Caco-2 (cell line): Measurements from ENCODE around the gene TPSG1. TPM values are rescaled to one million over a fixed set of nuclear protein-coding genes. Genes with fewer than 3 reads are reported as not detected.

Experiments used
- BruUV-seq: library from RNA; stranded (reverse); fragments of 400-500 nt; replicated peaks from 2 replicates; lab custom pipeline; 2021; lab: Mats Ljungman, UMichigan
- CTCF ChIA-PET: fragments of 300-600 bp; sonication (Branson Sonifier 250); formaldehyde crosslinking; loops from one replicate; lab custom pipeline; 2022; ENCODE audit warnings: antibody characterized with exemption; lab: Charles Lee
- POLR2A ChIA-PET: fragments of 300-600 bp; sonication (Branson Sonifier 250); formaldehyde crosslinking; loops from one replicate; lab custom pipeline; 2022; ENCODE audit warnings: antibody characterized with exemption; lab: Charles Lee
- DNase-seq, 2 experiments: peaks; one replicate each; pipeline versions ENCODE4 v3.0.0 to v3.0.0-alpha.2; 2020 to 2022
- H3K27me3 ChIP-seq: replicated peaks from 2 replicates; pipeline ENCODE4 v1.6.0; 2011; ENCODE audit warnings: low read length; ENCODE audit not compliant: control insufficient read depth, insufficient read depth
- H3K36me3 ChIP-seq: 2 replicates; pipeline ENCODE4 v1.5.1; 2011; ENCODE audit warnings: low read length; ENCODE audit not compliant: control insufficient read depth, insufficient read depth
- H3K4me1 ChIP-seq: fragments of 250-450 bp; sonication (Bioruptor Pico); 2 replicates; pipeline ENCODE4 v1.5.1; 2020; ENCODE audit warnings: mild to moderate bottlenecking
- H3K4me3 ChIP-seq: 2 replicates; pipeline ENCODE4 v1.5.1; 2011; ENCODE audit warnings: low read depth, mild to moderate bottlenecking, control low read depth, low read length
- H3K9me3 ChIP-seq: fragments of 250-450 bp; sonication (Bioruptor Pico); 2 replicates; pipeline ENCODE4 v1.5.1; 2020; ENCODE audit warnings: mild to moderate bottlenecking, moderate library complexity
- H3K27ac Mint-ChIP-seq: one replicate; pipeline ENCODE4 v1.8.0; 2022; ENCODE audit warnings: mixed read lengths; ENCODE audit not compliant: unreplicated experiment
- H3K27me3 Mint-ChIP-seq: one replicate; pipeline ENCODE4 v1.8.0; 2022; ENCODE audit warnings: mixed read lengths; ENCODE audit not compliant: insufficient read depth, unreplicated experiment
- H3K36me3 Mint-ChIP-seq: one replicate; pipeline ENCODE4 v1.8.0; 2022; ENCODE audit warnings: mild to moderate bottlenecking, mixed read lengths; ENCODE audit not compliant: insufficient read depth, unreplicated experiment
- H3K4me1 Mint-ChIP-seq: one replicate; pipeline ENCODE4 v1.8.0; 2022; ENCODE audit warnings: low read depth, mixed read lengths; ENCODE audit not compliant: unreplicated experiment
- H3K4me3 Mint-ChIP-seq: one replicate; pipeline ENCODE4 v1.8.0; 2022; ENCODE audit warnings: mild to moderate bottlenecking, moderate library complexity, mixed read lengths; ENCODE audit not compliant: unreplicated experiment
- H3K9me3 Mint-ChIP-seq: one replicate; pipeline ENCODE4 v1.8.0; 2022; ENCODE audit warnings: mixed read lengths; ENCODE audit not compliant: unreplicated experiment
- CTCF ChIP-seq, 2 experiments: fragments of 200-600 bp in 1 of 2; IDR thresholded peaks; 1 replicate in 1 of 2; 2 replicates in 1 of 2; pipeline versions ENCODE4 v1.5.1 to v1.8.0; 2011 to 2022; ENCODE audit warnings: antibody characterized with exemption in 1 of 2, control low read depth in 1 of 2, inconsistent platforms in 1 of 2, low read depth in 1 of 2, low read length in 1 of 2, mild to moderate bottlenecking in 1 of 2, moderate library complexity in 1 of 2; ENCODE audit not compliant: insufficient read depth in 1 of 2, severe bottlenecking in 1 of 2, unreplicated experiment in 1 of 2
- intact Hi-C: fragments of 100-400 bp; cut with micrococcal nuclease; formaldehyde crosslinking; loops from one replicate; pipeline ENCODE4 v1.10.0; 2022; ENCODE audit not compliant: unreplicated experiment
- total RNA-seq: library from RNA; stranded (reverse); gene quantifications from 2 replicates; pipeline ENCODE4 v1.2.3, GENCODE V29; 2022

The TPSG1 gene
- total RNA-seq, 1 experiment from 2014 or later, result not detected

- Mint-ChIP-seq H3K9me3 (no peaks in the 10 kb centered on the region), H3K4me3 (no peak overlapping the region), H3K27ac (no peak overlapping the region), H3K36me3 (no peaks in the 10 kb centered on the region), H3K4me1 (no peaks in the 10 kb centered on the region), H3K27me3 (no peaks in the 10 kb centered on the region)
- no peak for TF ChIP-seq CTCF (IDR thresholded peaks at IDR 0.05; ENCODE audit: insufficient read depth in 1 of 2, low read depth in 1 of 2, low read length in 1 of 2, severe bottlenecking in 1 of 2, unreplicated experiment in 1 of 2)
- no peak for DNase-seq
- H3K4me3 ChIP-seq, result no peak overlapping the region
- no peaks in the 10 kb centered on the region for H3K9me3 ChIP-seq
- no peaks in the 10 kb centered on the region for H3K27me3 ChIP-seq
- ChIA-PET CTCF (no interaction called here), POLR2A (no interaction called here)
- peaks cover 3% of the 10 kb centered on the region for H3K4me1 ChIP-seq
- BruUV-seq, result no TSS peak
- intact Hi-C loops, result no loop called here
- H3K36me3 ChIP-seq, result no peaks in the 10 kb centered on the region
Measured at GRCh38 chr16:1177053-1177452, 48.0 kb downstream of the TPSG1 start.

GRCh38 chr16:1176280-1176897 is 48.7 kb downstream of the TPSG1 start:
- TF ChIP-seq CTCF (IDR thresholded peaks at IDR 0.05; ENCODE audit: insufficient read depth in 1 of 2, low read depth in 1 of 2, low read length in 1 of 2, severe bottlenecking in 1 of 2, unreplicated experiment in 1 of 2), result no peak
- Mint-ChIP-seq H3K9me3 (no peaks in the 10 kb centered on the region), H3K4me3 (no peak overlapping the region), H3K27me3 (no peaks in the 10 kb centered on the region), H3K27ac (no peak overlapping the region), H3K36me3 (no peaks in the 10 kb centered on the region), H3K4me1 (no peaks in the 10 kb centered on the region)
- H3K36me3 ChIP-seq, result no peaks in the 10 kb centered on the region
- ChIA-PET CTCF (no interaction called here), POLR2A (no interaction called here)
- intact Hi-C loops, result no loop called here
- no peaks in the 10 kb centered on the region for H3K4me1 ChIP-seq
- DNase-seq, result no peak
- H3K27me3 ChIP-seq, result no peaks in the 10 kb centered on the region
- no peak overlapping the region for H3K4me3 ChIP-seq
- BruUV-seq, result no TSS peak
- H3K9me3 ChIP-seq, result no peaks in the 10 kb centered on the region

GRCh38 chr16:1175566-1176279 is 49.3 kb downstream of the TPSG1 start:
- CTCF ChIA-PET, result no interaction called here

More at GRCh38 chr16:1175566-1176279, 49.3 kb downstream of the TPSG1 start:
- intact Hi-C loops, result no loop called here
- Histone ChIP-seq H3K4me1 (no peaks in the 10 kb centered on the region), H3K27me3 (no peaks in the 10 kb centered on the region), H3K9me3 (no peaks in the 10 kb centered on the region), H3K36me3 (no peaks in the 10 kb centered on the region), H3K4me3 (no peak overlapping the region)
- POLR2A ChIA-PET, result no interaction called here
- Mint-ChIP-seq H3K4me3 (no peak overlapping the region), H3K27me3 (no peaks in the 10 kb centered on the region), H3K9me3 (no peaks in the 10 kb centered on the region), H3K4me1 (no peaks in the 10 kb centered on the region), H3K27ac (no peak overlapping the region), H3K36me3 (no peaks in the 10 kb centered on the region)
- no TSS peak for BruUV-seq
- no peak for DNase-seq
- TF ChIP-seq CTCF (IDR thresholded peaks at IDR 0.05; ENCODE audit: insufficient read depth in 1 of 2, low read depth in 1 of 2, low read length in 1 of 2, severe bottlenecking in 1 of 2, unreplicated experiment in 1 of 2), result no peak
